H1 (cell line): Measurements from ENCODE around the gene UGT2A2. TPM values are rescaled to one million over a fixed set of nuclear protein-coding genes. Genes with fewer than 3 reads are reported as not detected.

Experiments used
- CTCF ChIA-PET: fragments of 300-600 bp; sonication (Branson Sonifier 250); formaldehyde crosslinking; loops from one replicate; lab custom pipeline; 2021; ENCODE audit not compliant: partially characterized antibody; lab: Charles Lee
- POLR2A ChIA-PET: fragments of 300-600 bp; sonication (Branson Sonifier 250); formaldehyde crosslinking; loops from one replicate; lab custom pipeline; 2021; ENCODE audit warnings: inconsistent platforms; ENCODE audit not compliant: partially characterized antibody; lab: Charles Lee
- DNase-seq, 2 experiments: peaks; one replicate each; pipeline versions ENCODE4 v3.0.0 to v3.0.0-alpha.2; 2010 to 2022; ENCODE audit warnings: low spot score in 2 of 2, low read depth in 1 of 2, mixed read lengths in 1 of 2
- FAIRE-seq: peaks from 2 replicates; lab custom pipeline; 2011; peaks lifted over from hg19 to GRCh38; lab: Jason Lieb, UNC
- H2AFZ ChIP-seq: 2 replicates; pipeline ENCODE4 v1.8.1; 2012; ENCODE audit warnings: low read length, inconsistent platforms
- H2AK5ac ChIP-seq: 2 replicates; pipeline ENCODE4 v1.6.1; 2013; ENCODE audit warnings: low read depth, low read length
- H2BK120ac ChIP-seq: replicated peaks from 2 replicates; pipeline ENCODE3; 2013; ENCODE audit warnings: low read depth, low read length, inconsistent platforms
- H2BK12ac ChIP-seq: 2 replicates; pipeline ENCODE4 v1.6.1; 2013; ENCODE audit warnings: low read depth, low read length
- H2BK15ac ChIP-seq: 2 replicates; pipeline ENCODE4 v1.6.1; 2013; ENCODE audit warnings: low read length
- H2BK20ac ChIP-seq: 2 replicates; pipeline ENCODE4 v1.6.1; 2013; ENCODE audit warnings: low read length
- H2BK5ac ChIP-seq: 2 replicates; pipeline ENCODE4 v1.6.1; 2013; ENCODE audit warnings: low read depth, low read length
- H3K14ac ChIP-seq: 2 replicates; pipeline ENCODE4 v1.6.1; 2013; ENCODE audit warnings: inconsistent platforms; ENCODE audit not compliant: insufficient read length
- H3K18ac ChIP-seq: 2 replicates; pipeline ENCODE4 v1.6.1; 2013; ENCODE audit warnings: low read length; ENCODE audit errors: extremely low read depth
- H3K23ac ChIP-seq: 2 replicates; pipeline ENCODE4 v1.6.1; 2013; ENCODE audit warnings: inconsistent platforms; ENCODE audit not compliant: insufficient read length
- H3K23me2 ChIP-seq: 2 replicates; pipeline ENCODE4 v1.6.1; 2013; ENCODE audit warnings: low read depth, low read length
- H3K27ac ChIP-seq: 2 replicates; pipeline ENCODE4 v1.6.1; 2011; ENCODE audit warnings: low read depth, low read length, inconsistent platforms
- H3K27me3 ChIP-seq, 4 experiments: replicated peaks in 1 of 4; 1 replicate in 1 of 4; 2 replicates in 3 of 4; pipeline versions ENCODE4 v1.6.1 to v1.8.1; 2011 to 2013; ENCODE audit warnings: low read length in 3 of 4, mild to moderate bottlenecking in 3 of 4, inconsistent platforms in 2 of 4, mixed read lengths in 2 of 4, moderate library complexity in 1 of 4; ENCODE audit not compliant: control insufficient read depth in 3 of 4, insufficient read depth in 3 of 4; ENCODE audit errors: extremely low read depth in 1 of 4
- H3K36me3 ChIP-seq, 4 experiments: 2 replicates each; pipeline versions ENCODE4 v1.6.1 to v1.8.1; 2011 to 2013; ENCODE audit warnings: mild to moderate bottlenecking in 4 of 4, low read length in 3 of 4, moderate library complexity in 2 of 4, control low read depth in 1 of 4, inconsistent platforms in 1 of 4; ENCODE audit not compliant: insufficient read depth in 4 of 4, control insufficient read depth in 2 of 4
- H3K4ac ChIP-seq: replicated peaks from 2 replicates; pipeline ENCODE3; 2013; ENCODE audit warnings: low read length, low read depth, mixed read lengths, inconsistent platforms; ENCODE audit not compliant: insufficient read length
- H3K4me1 ChIP-seq, 4 experiments: replicated peaks in 1 of 4; 1 replicate in 1 of 4; 2 replicates in 3 of 4; pipeline versions ENCODE4 v1.6.1 to v1.8.1; 2011 to 2013; ENCODE audit warnings: low read length in 3 of 4, inconsistent platforms in 2 of 4, mixed read lengths in 1 of 4; ENCODE audit not compliant: insufficient read depth in 4 of 4, control insufficient read depth in 3 of 4
- H3K4me2 ChIP-seq, 2 experiments: 2 replicates each; pipeline versions ENCODE4 v1.6.1 to v1.8.1; 2011 to 2013; ENCODE audit warnings: low read depth in 2 of 2, low read length in 2 of 2, control low read depth in 1 of 2, inconsistent platforms in 1 of 2, mild to moderate bottlenecking in 1 of 2; ENCODE audit not compliant: insufficient read depth in 1 of 2
- H3K4me3 ChIP-seq, 4 experiments: fragments of 200-600, 300-600 bp in 1 of 4; sonication (generic), shearing (Covaris generic), sonication (Bioruptor Twin) in 1 of 4; 2 replicates each; pipeline versions ENCODE4 v1.5.1 to v1.8.1; 2011 to 2016; ENCODE audit warnings: low read length in 4 of 4, low read depth in 3 of 4, control low read depth in 2 of 4, inconsistent platforms in 2 of 4, mild to moderate bottlenecking in 2 of 4, mixed read lengths in 1 of 4, moderate library complexity in 1 of 4; ENCODE audit not compliant: insufficient read depth in 2 of 4; ENCODE audit errors: extremely low read depth in 1 of 4
- H3K56ac ChIP-seq: replicated peaks from 2 replicates; pipeline ENCODE3; 2013; ENCODE audit warnings: low read depth, mild to moderate bottlenecking, mixed read lengths, low read length, inconsistent platforms; ENCODE audit not compliant: insufficient read length
- H3K79me1 ChIP-seq: 2 replicates; pipeline ENCODE4 v1.6.1; 2013; ENCODE audit warnings: low read depth, low read length, control low read depth
- H3K79me2 ChIP-seq, 2 experiments: 2 replicates each; pipeline versions ENCODE4 v1.6.1 to v1.8.1; 2012 to 2013; ENCODE audit warnings: low read length in 2 of 2, mild to moderate bottlenecking in 2 of 2, inconsistent platforms in 1 of 2; ENCODE audit not compliant: insufficient read depth in 2 of 2, control insufficient read depth in 1 of 2
- H3K9ac ChIP-seq, 4 experiments: replicated peaks in 1 of 4; 1 replicate in 1 of 4; 2 replicates in 3 of 4; pipeline versions ENCODE4 v1.6.1 to v1.8.1; 2011 to 2013; ENCODE audit warnings: low read depth in 3 of 4, low read length in 3 of 4, control low read depth in 2 of 4, mild to moderate bottlenecking in 2 of 4, moderate library complexity in 2 of 4, inconsistent platforms in 1 of 4; ENCODE audit errors: extremely low read depth in 1 of 4
- H3K9me3 ChIP-seq, 2 experiments: 2 replicates each; pipeline versions ENCODE4 v1.6.1 to v1.8.1; 2012 to 2013; ENCODE audit warnings: mild to moderate bottlenecking in 2 of 2, moderate library complexity in 2 of 2, control low read depth in 1 of 2, inconsistent platforms in 1 of 2, low read depth in 1 of 2, low read length in 1 of 2, mixed read lengths in 1 of 2; ENCODE audit not compliant: insufficient read depth in 2 of 2
- H4K20me1 ChIP-seq, 2 experiments: replicated peaks in 1 of 2; 2 replicates each; pipeline versions ENCODE3 to v1.8.1; 2011 to 2013; ENCODE audit warnings: inconsistent platforms in 2 of 2, low read length in 2 of 2, mild to moderate bottlenecking in 1 of 2; ENCODE audit not compliant: insufficient read depth in 2 of 2, control insufficient read depth in 1 of 2
- H4K5ac ChIP-seq: 2 replicates; pipeline ENCODE4 v1.6.1; 2013; ENCODE audit warnings: low read length, low read depth, mixed read lengths, inconsistent platforms; ENCODE audit not compliant: insufficient read length
- H4K8ac ChIP-seq: 2 replicates; pipeline ENCODE4 v1.8.0; 2013; ENCODE audit warnings: mild to moderate bottlenecking, moderate library complexity, low read length, inconsistent platforms; ENCODE audit not compliant: insufficient read depth; ENCODE audit errors: extremely low read depth
- H4K91ac ChIP-seq: replicated peaks from 2 replicates; pipeline ENCODE3; 2013; ENCODE audit warnings: low read length, mixed read lengths, inconsistent platforms; ENCODE audit not compliant: insufficient read length
- WGBS, 2 experiments: shearing (Covaris generic) in 1 of 2; methylation state at CpG; one replicate each; pipeline versions ENCODE4 v1.1.6 to v1.1.7; 2013 to 2015; ENCODE audit warnings: low lambda C conversion rate in 2 of 2, mixed read lengths in 2 of 2, inconsistent platforms in 1 of 2, low coverage in 1 of 2, missing lambda C conversion rate in 1 of 2; ENCODE audit not compliant: insufficient replicate concordance in 2 of 2, insufficient coverage in 1 of 2, insufficient read length in 1 of 2; ENCODE audit errors: extremely low coverage in 1 of 2, missing lambda C conversion rate in 1 of 2; 5-methylcytosine and 5-hydroxymethylcytosine counted together
- polyA plus RNA-seq, 7 experiments: library from polyadenylated mRNA; depleted of rRNA in 3 of 7; stranded (reverse) in 5 of 7; unstranded in 2 of 7; fragments of >200 nt in 5 of 7; fragments of 200-250 nt in 2 of 7; gene quantifications; 1 replicate in 5 of 7; 2 replicates in 1 of 7; 4 replicates in 1 of 7; pipeline versions ENCODE4 v1.2.1 to v1.2.3, GENCODE V29; 2011 to 2013; ENCODE audit warnings: missing spikeins in 2 of 7, mixed read lengths in 2 of 7
- total RNA-seq: library from RNA; stranded (reverse); fragmentation: NEBNext Ultra II Directional; extraction: Animal tissue kit (Norgen Biotek cat#: 25700); gene quantifications from 2 replicates; pipeline ENCODE4 v1.2.1, GENCODE V29; 2021

The UGT2A2 gene
- total and polyA plus RNA-seq, 2 of the 8 experiments (the other 6 are each of a cell fraction or from before 2014, with no cell fraction given), result not detected

- H3K4ac ChIP-seq, result no peak overlapping the region
- no peaks in the 10 kb centered on the region for H3K79me2 ChIP-seq
- H3K79me1 ChIP-seq, result no peaks in the 10 kb centered on the region
- H2AK5ac ChIP-seq, result no peak overlapping the region
- no peak overlapping the region for H2BK12ac ChIP-seq
- H3K56ac ChIP-seq, result no peak overlapping the region
- H2AFZ ChIP-seq, result no peak overlapping the region
- no peaks in the 10 kb centered on the region for H3K27me3 ChIP-seq
- H2BK5ac ChIP-seq, result no peak overlapping the region
- H3K4me2 ChIP-seq, result no peak overlapping the region
- no peak overlapping the region for H3K4me3 ChIP-seq
- no peak overlapping the region for H4K91ac ChIP-seq
- CTCF ChIA-PET, result no interaction called here
- no peak overlapping the region for H2BK20ac ChIP-seq
- no peak overlapping the region for H4K5ac ChIP-seq
- H3K9me3 ChIP-seq, result no peaks in the 10 kb centered on the region
- H2BK120ac ChIP-seq, result no peak overlapping the region
- no peak overlapping the region for H3K14ac ChIP-seq
- WGBS, 2 experiments, result 92% methylated on average over 6 of the region's 6 CpGs; no CpG with 5 or more reads in 1 of the 2 experiments
- no peak overlapping the region for H4K8ac ChIP-seq
- POLR2A ChIA-PET, result no interaction called here
- no peak overlapping the region for H3K27ac ChIP-seq
- H4K20me1 ChIP-seq, result no peaks in the 10 kb centered on the region
- H3K18ac ChIP-seq, result no peak overlapping the region
- H2BK15ac ChIP-seq, result no peak overlapping the region
- no peak overlapping the region for H3K23ac ChIP-seq
- H3K4me1 ChIP-seq, result no peaks in the 10 kb centered on the region
- FAIRE-seq (no peak), DNase-seq (no peak)
- H3K9ac ChIP-seq, result no peak overlapping the region
- no peaks in the 10 kb centered on the region for H3K23me2 ChIP-seq
- H3K36me3 ChIP-seq, result no peaks in the 10 kb centered on the region
Measured at GRCh38 chr4:69546134-69546765, 93.2 kb downstream of the UGT2A2 start.
